ENCODE data around the gene GALNT18.

Gene GALNT18

GRCh38 chr11:11569936-11570491, 51.8 kb downstream of the GALNT18 start:
- TF ChIP-seq CTCF (conservative IDR thresholded peaks at IDR 0.05; ENCODE audit: low read depth, low read length) = no peak

GRCh38 chr11:11568651-11569229, 53.1 kb downstream of the GALNT18 start:
- peak overlapping the region; percentile 12; the same call in 1 of the 2 replicates for H3K4me2 ChIP-seq
- no peak overlapping the region for H3K4me3 ChIP-seq (IDR thresholded peaks at IDR 0.05; ENCODE audit: insufficient read depth, low read depth, low read length)
- no peaks in the 10 kb centered on the region for H3K27me3 ChIP-seq (ENCODE audit: insufficient read depth, low read depth)
- H4K20me1 ChIP-seq (ENCODE audit: insufficient read depth) = no peaks in the 10 kb centered on the region
- H3K79me2 ChIP-seq (ENCODE audit: insufficient read depth, low read depth) = peaks cover 7% of the 10 kb centered on the region; the same call in 1 of the 2 replicates
- no peak for TF ChIP-seq CTCF (conservative IDR thresholded peaks at IDR 0.05; ENCODE audit: low read depth, low read length)
- H3K9ac ChIP-seq = no peak overlapping the region
- no peaks in the 10 kb centered on the region for H3K36me3 ChIP-seq (ENCODE audit: insufficient read depth)
- no peak overlapping the region for H2AFZ ChIP-seq (ENCODE audit: low read depth)
- H3K27ac ChIP-seq = no peak overlapping the region
- peaks cover 53% of the 10 kb centered on the region for H3K4me1 ChIP-seq (ENCODE audit: low read depth, poor library complexity, severe bottlenecking)

More at GRCh38 chr11:11569936-11570491, 51.8 kb downstream of the GALNT18 start:
- no peak overlapping the region for H3K9ac ChIP-seq
- no peaks in the 10 kb centered on the region for H4K20me1 ChIP-seq (ENCODE audit: insufficient read depth)
- H3K36me3 ChIP-seq (ENCODE audit: insufficient read depth) = no peaks in the 10 kb centered on the region
- H3K27me3 ChIP-seq (ENCODE audit: insufficient read depth, low read depth) = no peaks in the 10 kb centered on the region
- no peak overlapping the region for H3K27ac ChIP-seq
- no peak overlapping the region for H3K4me2 ChIP-seq
- H3K4me3 ChIP-seq (IDR thresholded peaks at IDR 0.05; ENCODE audit: insufficient read depth, low read depth, low read length) = no peak overlapping the region
- peaks cover 12% of the 10 kb centered on the region; the same call in 1 of the 2 replicates for H3K79me2 ChIP-seq (ENCODE audit: insufficient read depth, low read depth)
- no peak overlapping the region for H2AFZ ChIP-seq (ENCODE audit: low read depth)
- H3K4me1 ChIP-seq (ENCODE audit: low read depth, poor library complexity, severe bottlenecking) = peaks cover 53% of the 10 kb centered on the region

GRCh38 chr11:11567936-11568650, 53.7 kb downstream of the GALNT18 start:
- H3K9ac ChIP-seq = no peak overlapping the region
- no peak for TF ChIP-seq CTCF (conservative IDR thresholded peaks at IDR 0.05; ENCODE audit: low read depth, low read length)
- no peaks in the 10 kb centered on the region for H3K27me3 ChIP-seq (ENCODE audit: insufficient read depth, low read depth)
- no peaks in the 10 kb centered on the region for H3K36me3 ChIP-seq (ENCODE audit: insufficient read depth)
- no peak overlapping the region for H3K27ac ChIP-seq
- H3K4me2 ChIP-seq = peak overlapping the region; percentile 12; the same call in 1 of the 2 replicates
- H3K4me3 ChIP-seq (IDR thresholded peaks at IDR 0.05; ENCODE audit: insufficient read depth, low read depth, low read length) = no peak overlapping the region
- H2AFZ ChIP-seq (ENCODE audit: low read depth) = no peak overlapping the region
- peaks cover 7% of the 10 kb centered on the region; the same call in 1 of the 2 replicates for H3K79me2 ChIP-seq (ENCODE audit: insufficient read depth, low read depth)
- H3K4me1 ChIP-seq (ENCODE audit: low read depth, poor library complexity, severe bottlenecking) = peaks cover 53% of the 10 kb centered on the region
- H4K20me1 ChIP-seq (ENCODE audit: insufficient read depth) = no peaks in the 10 kb centered on the region

GRCh38 chr11:11565636-11566035, 56.2 kb downstream of the GALNT18 start:
- H3K36me3 ChIP-seq (ENCODE audit: insufficient read depth) = no peaks in the 10 kb centered on the region
- H3K27ac ChIP-seq = no peak overlapping the region
- H3K79me2 ChIP-seq (ENCODE audit: insufficient read depth, low read depth) = peaks cover 7% of the 10 kb centered on the region; the same call in 1 of the 2 replicates
- H4K20me1 ChIP-seq (ENCODE audit: insufficient read depth) = no peaks in the 10 kb centered on the region
- no peak overlapping the region for H3K9ac ChIP-seq
- peaks cover 33% of the 10 kb centered on the region for H3K4me1 ChIP-seq (ENCODE audit: low read depth, poor library complexity, severe bottlenecking)
- H3K27me3 ChIP-seq (ENCODE audit: insufficient read depth, low read depth) = no peaks in the 10 kb centered on the region
- no peak overlapping the region for H3K4me3 ChIP-seq (IDR thresholded peaks at IDR 0.05; ENCODE audit: insufficient read depth, low read depth, low read length)
- TF ChIP-seq CTCF (conservative IDR thresholded peaks at IDR 0.05; ENCODE audit: low read depth, low read length) = no peak
- no peak overlapping the region for H3K4me2 ChIP-seq
- no peak overlapping the region for H2AFZ ChIP-seq (ENCODE audit: low read depth)

Measured in KMS-11 (cell line).